Activated B cell treated with CpG ODN at 0.5 μM for 24 hours (primary cell): ENCODE results near the gene PKHD1. TPM values are rescaled to one million over a fixed set of nuclear protein-coding genes. Genes with fewer than 3 reads are reported as not detected.

ENCODE experiments used
- ATAC-seq: fragments of 200-7000 bp; cut with Tn5 transposase; one replicate; pipeline ENCODE4 v1.10.0; 2021; ENCODE audit warnings: low read depth, mild to moderate bottlenecking, moderate library complexity
- CTCF ChIA-PET: fragments of 350-600 bp; sonication (Branson Sonifier 250); formaldehyde crosslinking; loops from one replicate; lab custom pipeline; 2021; ENCODE audit warnings: antibody characterized with exemption; lab: Charles Lee
- POLR2A ChIA-PET: fragments of 350-600 bp; sonication (Branson Sonifier 250); formaldehyde crosslinking; loops from one replicate; lab custom pipeline; 2021; ENCODE audit warnings: antibody characterized with exemption; lab: Charles Lee
- DNase-seq: peaks from one replicate; pipeline ENCODE4 v3.0.0; 2022
- H3K27ac Mint-ChIP-seq: one replicate; pipeline ENCODE4 v1.8.0; 2020; ENCODE audit warnings: mixed read lengths
- H3K27me3 Mint-ChIP-seq: one replicate; pipeline ENCODE4 v1.8.0; 2021; ENCODE audit warnings: mixed read lengths
- H3K36me3 Mint-ChIP-seq: one replicate; pipeline ENCODE4 v1.8.0; 2021; ENCODE audit warnings: low read depth, mixed read lengths
- H3K4me1 Mint-ChIP-seq: one replicate; pipeline ENCODE4 v1.8.0; 2021; ENCODE audit warnings: mixed read lengths
- H3K4me3 Mint-ChIP-seq: one replicate; pipeline ENCODE4 v1.8.0; 2020; ENCODE audit warnings: mild to moderate bottlenecking, mixed read lengths
- H3K9me3 Mint-ChIP-seq: one replicate; pipeline ENCODE4 v1.8.0; 2020; ENCODE audit warnings: mixed read lengths
- intact Hi-C: fragments of 100-400 bp; cut with micrococcal nuclease; formaldehyde crosslinking; loops from one replicate; pipeline ENCODE4 v1.15.1; 2024
- total RNA-seq: library from RNA; stranded (reverse); gene quantifications from 2 replicates; pipeline ENCODE4 v1.2.3, GENCODE V29; 2022
- TF ChIP-seq, protein P1 (sequence below): fragments of 200-600 bp; IDR thresholded peaks from one replicate; pipeline ENCODE4 v1.8.0; 2022; ENCODE audit warnings: antibody characterized with exemption, mild to moderate bottlenecking

PKHD1 gene
- total RNA-seq, 1 donor from 2014 or later, result not detected

DNA sequence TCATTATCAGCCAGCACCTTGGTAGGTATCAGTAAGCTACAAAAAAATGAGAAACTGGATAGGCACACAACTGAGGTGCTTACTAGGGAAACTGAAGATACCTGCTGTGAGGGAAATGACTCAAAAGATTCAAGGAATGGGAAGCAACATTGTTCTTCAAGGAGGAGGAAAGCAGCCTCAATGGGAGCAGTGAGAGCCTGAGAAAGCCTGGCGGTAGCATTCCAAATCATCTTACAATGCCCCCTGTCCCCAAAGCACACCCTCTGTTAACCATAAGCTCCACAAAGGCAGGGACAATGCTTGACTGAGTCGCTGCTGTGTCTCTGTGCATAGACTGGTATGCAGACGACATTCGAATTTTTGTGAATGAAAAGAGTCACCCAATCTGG lies 10.6 kb downstream of the PKHD1 start:
- Mint-ChIP-seq H3K9me3 (no peaks in the 10 kb centered on the region), H3K27me3 (peaks cover 3% of the 10 kb centered on the region), H3K4me3 (no peak overlapping the region), H3K4me1 (no peaks in the 10 kb centered on the region), H3K27ac (no peak overlapping the region), H3K36me3 (no peaks in the 10 kb centered on the region)
- no peak for ATAC-seq
- ChIA-PET POLR2A (no interaction called here), CTCF (no interaction called here)
- TF ChIP-seq, protein P1, sequence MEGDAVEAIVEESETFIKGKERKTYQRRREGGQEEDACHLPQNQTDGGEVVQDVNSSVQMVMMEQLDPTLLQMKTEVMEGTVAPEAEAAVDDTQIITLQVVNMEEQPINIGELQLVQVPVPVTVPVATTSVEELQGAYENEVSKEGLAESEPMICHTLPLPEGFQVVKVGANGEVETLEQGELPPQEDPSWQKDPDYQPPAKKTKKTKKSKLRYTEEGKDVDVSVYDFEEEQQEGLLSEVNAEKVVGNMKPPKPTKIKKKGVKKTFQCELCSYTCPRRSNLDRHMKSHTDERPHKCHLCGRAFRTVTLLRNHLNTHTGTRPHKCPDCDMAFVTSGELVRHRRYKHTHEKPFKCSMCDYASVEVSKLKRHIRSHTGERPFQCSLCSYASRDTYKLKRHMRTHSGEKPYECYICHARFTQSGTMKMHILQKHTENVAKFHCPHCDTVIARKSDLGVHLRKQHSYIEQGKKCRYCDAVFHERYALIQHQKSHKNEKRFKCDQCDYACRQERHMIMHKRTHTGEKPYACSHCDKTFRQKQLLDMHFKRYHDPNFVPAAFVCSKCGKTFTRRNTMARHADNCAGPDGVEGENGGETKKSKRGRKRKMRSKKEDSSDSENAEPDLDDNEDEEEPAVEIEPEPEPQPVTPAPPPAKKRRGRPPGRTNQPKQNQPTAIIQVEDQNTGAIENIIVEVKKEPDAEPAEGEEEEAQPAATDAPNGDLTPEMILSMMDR, result no peak
- intact Hi-C loops, result no loop called here
- DNase-seq, result no peak

DNA sequence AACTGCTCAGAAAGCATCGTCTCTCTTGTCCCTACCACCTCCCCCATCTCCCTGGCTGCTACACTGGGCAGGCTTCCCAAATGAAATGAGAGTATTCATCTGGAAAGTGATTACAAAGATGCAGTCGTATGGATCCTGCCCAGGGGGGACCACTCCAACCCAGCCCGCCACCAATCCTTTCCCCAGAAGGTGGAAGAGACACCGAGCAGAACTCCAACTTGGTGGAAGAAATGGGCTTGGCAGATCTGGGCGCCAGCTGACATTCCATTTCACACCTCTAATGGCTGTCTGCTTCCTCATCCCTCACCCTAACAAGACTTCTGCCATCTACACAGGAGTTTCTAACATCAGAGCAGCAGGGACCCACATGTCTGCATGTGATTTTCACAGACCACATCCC lies 12.7 kb downstream of the PKHD1 start:
- intact Hi-C loops, result no loop called here
- H3K4me1 Mint-ChIP-seq, result no peaks in the 10 kb centered on the region
- DNase-seq (no peak), ATAC-seq (no peak)
- H3K9me3 Mint-ChIP-seq, result no peaks in the 10 kb centered on the region
- H3K4me3 Mint-ChIP-seq, result no peak overlapping the region
- H3K27me3 Mint-ChIP-seq, result peaks cover 3% of the 10 kb centered on the region
- TF ChIP-seq, protein P1, result no peak
- CTCF ChIA-PET, result no interaction called here
- H3K36me3 Mint-ChIP-seq, result no peaks in the 10 kb centered on the region
- H3K27ac Mint-ChIP-seq, result no peak overlapping the region
- POLR2A ChIA-PET, result no interaction called here

DNA sequence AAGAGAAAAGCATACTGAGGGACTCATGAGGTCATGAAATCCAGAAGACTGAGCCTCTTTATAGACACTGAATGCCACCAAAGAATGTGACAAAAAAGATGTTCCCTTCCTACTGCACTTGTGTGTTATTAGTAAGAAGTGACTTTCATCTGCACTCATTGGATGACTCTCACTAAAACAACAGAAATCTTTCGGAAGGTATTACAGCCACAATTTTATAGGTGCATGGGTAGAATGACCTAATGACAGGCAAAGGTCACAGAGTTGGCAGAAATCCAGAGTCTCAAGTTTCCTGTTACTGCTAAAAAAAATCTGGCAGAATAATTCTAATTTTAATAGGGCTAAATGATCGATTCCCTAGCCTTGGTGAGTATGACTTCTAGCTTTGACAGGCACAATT lies 13.3 kb downstream of the PKHD1 start:
- peaks cover 3% of the 10 kb centered on the region for H3K27me3 Mint-ChIP-seq
- no peaks in the 10 kb centered on the region for H3K4me1 Mint-ChIP-seq
- H3K9me3 Mint-ChIP-seq, result no peaks in the 10 kb centered on the region
- DNase-seq, result no peak
- POLR2A ChIA-PET, result no interaction called here
- intact Hi-C loops, result no loop called here
- H3K36me3 Mint-ChIP-seq, result no peaks in the 10 kb centered on the region
- H3K27ac Mint-ChIP-seq, result no peak overlapping the region
- no peak overlapping the region for H3K4me3 Mint-ChIP-seq
- CTCF ChIA-PET, result no interaction called here
- TF ChIP-seq, protein P1, result no peak
- no peak for ATAC-seq

DNA sequence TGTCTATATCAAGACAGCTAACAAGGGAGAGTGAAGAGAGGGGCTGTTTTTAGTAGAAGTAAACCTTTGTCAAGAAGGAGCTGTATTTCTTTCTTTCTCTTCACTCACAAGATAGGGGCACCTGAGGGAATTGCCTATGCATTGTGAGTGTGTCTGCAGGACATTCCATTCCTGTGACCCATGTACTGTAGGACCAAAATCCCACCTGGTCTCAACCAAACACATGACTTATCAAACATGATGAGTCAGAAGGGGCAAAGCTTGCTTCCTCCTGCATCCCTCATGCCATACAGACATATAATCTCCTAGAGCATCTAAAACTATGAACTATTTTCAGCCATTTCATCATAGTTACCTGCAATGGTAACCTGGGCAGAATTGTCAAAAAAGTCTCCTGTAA lies 21.8 kb downstream of the PKHD1 start:
- ChIA-PET CTCF (no interaction called here), POLR2A (no interaction called here)
- no peak overlapping the region for H3K27ac Mint-ChIP-seq
- no peaks in the 10 kb centered on the region for H3K9me3 Mint-ChIP-seq
- DNase-seq, result no peak
- intact Hi-C loops, result loop anchor here (10.0 kb wide), 1 partner anchor 329 kb away; no protein-coding TSS in a partner anchor
- no peak overlapping the region for H3K4me3 Mint-ChIP-seq
- peaks cover 7% of the 10 kb centered on the region for H3K4me1 Mint-ChIP-seq
- H3K27me3 Mint-ChIP-seq, result no peaks in the 10 kb centered on the region
- TF ChIP-seq, protein P1, result no peak
- H3K36me3 Mint-ChIP-seq, result no peaks in the 10 kb centered on the region
- ATAC-seq, result no peak

DNA sequence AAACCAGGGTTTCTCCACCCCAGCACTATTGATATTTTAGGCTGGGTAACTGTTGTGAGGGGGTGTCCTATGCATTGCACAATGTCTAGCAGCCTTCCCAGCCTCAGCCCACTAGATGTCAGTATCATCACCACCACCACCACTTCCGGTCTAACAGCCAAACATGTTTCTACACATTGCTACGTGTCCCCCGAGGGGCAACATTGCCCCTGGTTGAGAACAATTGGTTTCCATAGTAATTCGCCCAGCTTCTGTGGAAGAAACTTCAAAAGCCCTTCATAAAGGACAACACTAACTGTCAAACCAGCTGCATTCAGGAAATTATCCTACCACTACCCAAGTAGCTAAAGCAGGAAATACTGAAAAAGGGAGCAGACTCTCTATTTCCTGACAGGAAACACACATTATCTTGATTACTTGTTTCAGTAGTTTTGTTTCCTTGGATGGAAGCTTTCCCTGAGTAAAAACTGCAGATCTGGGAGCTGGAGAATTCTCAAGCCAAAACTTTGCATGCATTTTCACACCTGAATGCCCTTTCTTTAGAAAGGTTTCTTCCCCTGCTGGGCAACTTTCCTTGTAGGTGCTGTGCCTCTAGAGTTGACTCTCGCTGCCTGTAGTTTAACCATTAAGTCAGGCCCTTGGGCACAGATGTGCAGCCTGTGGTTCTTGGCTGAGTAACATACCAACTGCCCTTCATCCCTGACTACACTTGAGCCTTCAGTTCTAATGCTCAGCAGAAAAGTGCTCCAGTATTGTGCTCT lies 23.6 kb downstream of the PKHD1 start:
- peaks cover 7% of the 10 kb centered on the region for H3K4me1 Mint-ChIP-seq
- intact Hi-C loops, result loop anchor here (1.0 to 10.0 kb wide), 3 partner anchors 200 to 600 kb away; no protein-coding TSS in a partner anchor
- POLR2A ChIA-PET, result no interaction called here
- H3K27ac Mint-ChIP-seq, result peak overlapping the region; percentile 25
- peak overlapping the region; percentile 77 for H3K4me3 Mint-ChIP-seq
- peak; percentile 99 for ATAC-seq
- no peaks in the 10 kb centered on the region for H3K27me3 Mint-ChIP-seq
- H3K9me3 Mint-ChIP-seq, result no peaks in the 10 kb centered on the region
- CTCF ChIA-PET, result interaction anchor here (0.6 to 1.8 kb wide), 5 partner anchors 10 to 324 kb away, joined by 3 to 10 read pairs (median 4); no protein-coding TSS in a partner anchor
- H3K36me3 Mint-ChIP-seq, result no peaks in the 10 kb centered on the region
- DNase-seq, result peak; percentile 18
- TF ChIP-seq, protein P1, result no peak
